Stimulated activated CD4-positive, alpha-beta T cell treated with anti-CD3 and anti-CD28 coated beads, Interleukin-2, amount 100 ng/mL, for 4 hours (primary cell): ENCODE data around the gene SLC18B1.

Experiments used
- DNase-seq: peaks from one replicate; pipeline ENCODE4 v3.0.0-alpha.2; 2020; ENCODE audit warnings: low read depth

Gene SLC18B1

DNA sequence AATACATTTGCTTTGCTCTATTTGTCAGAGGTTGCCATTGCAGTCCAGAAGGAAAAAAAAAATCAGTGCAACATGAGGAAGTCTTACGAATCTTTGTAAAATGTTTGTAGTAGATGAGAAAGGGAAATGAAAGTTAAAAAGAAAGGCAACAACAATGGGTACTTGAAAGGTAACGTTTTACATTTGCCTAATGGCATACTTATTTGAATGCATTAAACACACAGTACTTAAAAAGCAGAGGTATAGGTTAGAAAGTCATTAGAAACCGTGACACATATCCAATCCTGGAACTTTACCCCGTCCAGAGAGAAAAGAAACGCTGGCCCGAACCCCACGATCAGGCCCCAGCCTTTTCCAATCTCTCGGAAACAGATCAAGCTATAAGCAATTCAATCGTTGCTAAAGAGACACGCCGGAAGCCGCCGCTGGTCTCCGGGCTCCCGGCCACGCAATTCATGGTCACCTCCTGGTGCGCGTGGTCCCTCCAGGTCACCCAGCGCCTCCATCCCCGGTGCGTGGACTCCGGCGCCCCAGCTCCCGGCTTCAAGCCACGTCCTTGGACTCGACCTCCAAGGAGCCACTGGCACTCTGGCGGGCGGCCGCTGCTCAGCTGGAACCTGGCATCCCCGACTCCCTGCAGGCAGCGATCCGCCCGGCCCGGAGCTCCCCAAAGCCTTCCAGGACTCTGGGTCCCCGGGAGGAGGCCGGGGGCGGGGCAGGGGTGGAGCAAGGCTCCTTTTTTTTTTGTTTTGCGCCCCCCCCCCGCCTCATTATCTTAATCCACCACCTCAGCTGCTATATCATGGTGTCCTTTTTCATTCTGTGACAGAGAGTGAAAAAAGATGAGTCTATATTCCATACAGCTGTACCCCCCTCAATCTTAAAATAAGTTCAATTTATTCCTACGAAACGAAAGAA is at the start of gene SLC18B1:
Gene SLC18B1, minus strand, starts transcription at position 687 of the 918 bp plus-strand sequence. Its CDS starts 181 bp downstream, at position 506.
- DNase-seq = peak; percentile 37

- DNase-seq = no peak
These were observed 45.0 kb upstream of the SLC18B1 start for GRCh38 chr6:132843316-132844035.

DNA sequence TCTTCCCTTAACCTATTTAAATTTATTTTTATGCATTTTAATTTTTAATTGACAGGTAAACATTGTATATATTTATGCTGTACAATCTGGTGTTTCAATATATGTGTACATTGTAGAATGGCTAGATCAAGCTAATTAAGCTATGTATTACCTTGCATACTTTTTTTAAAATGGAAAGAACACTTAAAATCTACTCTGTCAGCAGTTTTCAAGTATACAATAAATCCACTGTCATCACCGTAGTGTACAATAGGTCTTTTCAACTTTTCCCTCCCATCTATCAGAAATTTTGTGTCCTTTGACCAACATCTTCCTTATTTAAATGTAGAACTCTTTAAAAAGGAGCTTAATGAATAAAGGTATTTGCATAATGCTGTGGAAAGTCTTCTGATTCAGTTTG is 43.5 kb upstream of the SLC18B1 start:
- DNase-seq = no peak

DNA sequence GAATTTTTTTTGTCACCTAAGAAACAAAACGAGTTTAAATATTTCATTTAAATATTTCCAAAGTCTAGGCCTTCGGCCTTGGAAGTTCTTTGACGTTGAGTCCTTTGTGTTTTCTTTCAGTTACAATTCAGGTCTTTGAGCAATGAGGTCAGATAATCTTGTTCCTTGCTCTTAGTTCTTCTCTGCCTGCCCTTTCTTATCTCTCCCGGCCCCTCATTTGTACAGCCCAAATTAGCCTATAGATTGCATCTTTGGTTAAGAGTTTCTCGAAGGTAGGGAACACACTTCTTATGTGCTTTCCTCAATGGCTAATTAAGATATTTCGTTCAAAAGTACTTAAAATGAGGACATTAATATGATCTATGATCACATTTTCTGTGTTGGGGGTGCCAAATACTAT is 34.5 kb upstream of the SLC18B1 start:
- no peak for DNase-seq

DNA sequence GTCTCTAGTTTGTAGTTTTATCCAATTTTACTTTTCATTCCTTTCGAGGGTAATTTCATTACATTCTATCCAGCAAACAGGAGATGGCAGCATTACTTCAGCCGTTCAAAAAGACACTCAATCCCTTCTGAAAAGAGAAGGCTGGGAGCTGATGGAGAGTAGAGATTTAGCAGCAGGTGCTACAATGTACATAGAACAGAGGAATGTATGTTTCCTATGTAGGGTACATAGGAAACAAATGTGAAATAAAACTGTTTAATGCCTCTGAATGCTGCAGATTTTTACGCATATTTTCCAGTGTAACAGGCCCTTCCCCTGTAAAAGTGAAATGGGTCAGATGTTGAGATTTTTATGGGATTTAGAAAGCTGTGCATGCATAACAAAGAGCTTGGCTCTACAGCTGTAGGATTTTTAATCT is 31.9 kb upstream of the SLC18B1 start:
- DNase-seq = no peak

DNA sequence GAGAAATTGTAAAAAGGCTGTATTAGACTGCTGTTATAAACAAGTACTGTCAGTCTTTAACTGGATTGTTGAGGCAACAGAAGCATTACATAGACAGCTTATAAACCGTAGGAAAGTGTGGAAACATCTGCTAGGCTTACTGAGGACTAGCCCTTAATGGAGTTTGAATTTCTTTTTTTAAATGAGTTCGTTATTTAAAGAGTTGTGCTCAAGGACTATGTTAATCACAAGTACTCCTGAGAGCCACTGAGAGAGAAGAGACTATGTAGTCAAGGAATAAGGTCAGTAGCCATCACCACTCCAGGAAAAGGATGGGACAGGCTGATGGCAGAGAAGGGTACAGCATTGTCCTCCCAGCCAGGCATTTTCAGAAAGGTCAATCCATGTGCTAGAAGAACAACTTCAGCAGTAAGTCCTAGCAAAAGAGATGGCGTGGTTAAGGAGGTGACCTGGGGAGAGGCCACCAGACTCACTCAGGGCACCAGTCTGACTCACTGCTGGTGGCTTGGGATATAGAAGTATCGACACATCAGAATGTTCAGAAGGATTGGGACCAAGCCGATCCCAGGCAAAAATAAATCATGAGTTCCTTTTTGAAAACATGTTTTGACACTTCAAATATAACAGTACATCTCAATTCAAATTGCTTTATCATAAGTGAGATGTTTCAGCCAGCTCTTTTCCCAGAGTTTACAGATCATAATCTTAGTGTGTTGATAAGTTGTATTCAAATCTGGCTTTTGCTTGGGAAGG is 22.4 kb upstream of the SLC18B1 start:
- DNase-seq = no peak

DNA sequence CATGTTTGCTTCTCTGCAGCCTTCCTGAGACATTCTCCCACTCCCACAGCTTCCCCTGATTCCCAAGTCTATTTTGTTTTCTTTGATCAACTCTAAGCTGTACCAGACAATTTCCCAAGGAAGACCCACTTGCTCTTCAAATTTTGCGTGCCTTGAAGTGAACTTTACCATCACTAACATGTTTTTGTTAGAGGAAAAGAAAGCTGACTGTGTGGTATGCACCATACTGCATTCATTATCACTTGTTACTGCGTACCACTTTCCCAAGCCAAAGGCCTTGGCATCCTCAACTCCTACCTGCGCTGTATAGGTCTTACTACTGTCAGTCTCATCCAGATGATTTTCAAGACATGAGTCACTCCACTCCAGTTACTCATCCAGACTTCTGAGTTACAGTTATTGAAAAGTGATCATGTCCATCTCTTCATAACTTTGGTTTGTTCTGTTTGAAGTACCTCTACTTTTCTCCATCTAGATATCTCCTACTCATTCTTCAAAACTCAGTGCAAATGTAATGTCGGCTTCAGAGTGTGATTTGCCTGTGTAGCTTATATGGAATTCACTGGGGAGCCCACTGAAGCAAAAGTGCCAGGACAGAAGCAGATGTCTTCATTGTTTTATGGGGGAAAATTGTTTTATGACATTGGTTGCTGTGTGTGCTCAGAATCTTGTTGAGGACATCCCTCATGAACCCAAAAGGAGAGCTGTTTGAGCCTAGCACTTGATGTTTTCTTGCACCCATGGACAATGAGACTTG is 21.1 kb upstream of the SLC18B1 start:
- DNase-seq = no peak

DNA sequence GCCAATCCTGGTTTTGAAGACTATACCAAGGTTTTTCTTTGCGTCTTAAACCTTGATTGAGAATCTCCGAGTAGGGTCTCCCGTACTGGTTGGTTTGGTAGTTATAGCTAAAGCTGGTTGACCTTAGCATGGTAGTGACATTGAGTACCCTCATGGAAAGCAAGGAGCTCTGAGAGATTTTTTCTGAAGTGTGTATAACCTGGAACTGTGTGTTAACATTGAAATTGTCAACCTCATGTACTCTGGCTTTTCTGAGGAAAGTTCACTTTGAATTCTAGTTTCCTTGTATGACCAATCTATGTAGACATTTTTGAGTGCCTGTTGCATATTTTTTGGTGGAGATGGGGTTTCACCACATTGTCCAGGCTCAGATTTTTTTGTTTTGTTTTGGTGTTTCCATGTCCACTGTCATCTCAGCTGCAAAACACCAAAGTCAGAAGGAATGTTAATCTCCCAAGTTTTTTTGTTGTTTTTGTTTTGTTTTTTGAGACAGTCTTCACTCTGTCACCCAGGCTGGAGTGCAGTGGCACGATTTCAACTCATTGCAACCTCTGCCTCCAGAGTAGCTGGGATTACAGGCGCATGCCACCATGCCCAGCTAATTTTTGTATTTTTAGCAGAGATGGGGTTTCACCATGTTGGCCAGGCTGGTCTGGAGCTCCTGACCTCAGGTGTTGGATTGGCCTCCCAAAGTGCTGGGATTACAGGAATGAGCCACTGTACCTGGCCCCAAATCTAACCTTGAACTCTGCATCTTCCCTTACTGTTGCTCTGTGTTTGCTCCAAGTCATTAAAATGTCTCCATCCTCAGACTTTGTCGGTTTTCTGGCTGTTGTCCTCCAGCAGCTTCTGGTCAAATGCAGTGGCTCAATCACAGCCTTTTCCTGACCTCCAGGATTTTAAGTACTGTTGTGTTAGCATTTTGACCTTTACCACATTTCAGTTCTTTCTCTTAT is 20.2 kb upstream of the SLC18B1 start:
- DNase-seq = no peak

DNA sequence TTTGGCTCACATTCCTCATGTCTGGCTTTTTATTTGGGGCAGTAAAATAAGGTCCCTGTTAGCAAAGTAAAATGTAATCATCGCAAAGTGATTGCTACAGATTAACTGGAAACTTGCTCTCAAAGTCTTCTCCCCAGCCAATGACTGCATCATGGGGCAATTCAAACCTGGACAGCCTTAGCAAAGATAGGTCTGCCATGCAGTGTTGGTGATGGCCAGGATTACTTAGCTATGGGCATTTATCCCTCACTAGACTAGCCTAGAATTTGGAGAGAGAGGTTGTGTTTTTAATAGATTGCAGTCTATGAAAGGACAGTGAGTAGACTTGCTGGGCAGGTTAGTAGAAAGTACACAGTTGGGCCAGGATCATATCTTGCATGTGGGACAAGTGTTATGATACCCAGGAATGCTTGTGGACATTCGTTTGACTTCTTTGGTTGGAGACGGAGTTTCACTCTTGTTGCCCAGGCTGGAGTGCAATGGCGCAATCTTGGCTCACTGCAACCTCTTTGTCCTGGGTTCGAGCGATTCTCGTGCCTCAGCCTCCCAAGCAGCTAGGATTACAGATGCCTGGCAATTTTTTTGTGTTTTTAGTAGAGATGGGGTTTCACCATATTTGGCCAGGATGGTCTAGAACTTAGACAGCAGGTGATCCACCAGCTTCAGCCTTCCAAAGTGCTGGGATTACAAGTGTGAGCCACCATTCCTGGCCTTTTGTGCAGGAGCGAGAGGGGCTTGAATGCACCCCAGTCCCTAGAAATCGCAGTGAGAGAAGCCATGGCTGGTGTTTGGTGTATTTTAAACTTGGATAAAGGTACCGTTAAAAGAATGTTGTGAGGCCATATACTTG is 19.3 kb upstream of the SLC18B1 start:
- DNase-seq = no peak

DNA sequence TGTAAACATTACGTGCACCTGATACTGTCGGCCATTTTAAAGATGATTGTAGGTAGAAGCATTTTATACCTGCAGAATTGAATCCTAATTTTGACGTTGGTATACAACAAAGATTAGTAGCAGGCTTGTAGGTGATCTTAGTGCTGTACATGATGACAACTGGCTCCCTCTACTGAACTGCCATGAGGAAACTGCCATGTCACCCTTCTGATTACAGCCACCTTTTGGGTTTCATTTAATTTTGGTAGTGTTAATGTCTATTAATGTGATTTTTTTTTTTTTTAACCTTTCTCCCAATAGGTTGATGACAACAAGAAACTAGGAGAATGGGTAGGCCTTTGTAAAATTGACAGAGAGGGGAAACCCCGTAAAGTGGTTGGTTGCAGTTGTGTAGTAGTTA is 18.2 kb upstream of the SLC18B1 start:
- no peak for DNase-seq

DNA sequence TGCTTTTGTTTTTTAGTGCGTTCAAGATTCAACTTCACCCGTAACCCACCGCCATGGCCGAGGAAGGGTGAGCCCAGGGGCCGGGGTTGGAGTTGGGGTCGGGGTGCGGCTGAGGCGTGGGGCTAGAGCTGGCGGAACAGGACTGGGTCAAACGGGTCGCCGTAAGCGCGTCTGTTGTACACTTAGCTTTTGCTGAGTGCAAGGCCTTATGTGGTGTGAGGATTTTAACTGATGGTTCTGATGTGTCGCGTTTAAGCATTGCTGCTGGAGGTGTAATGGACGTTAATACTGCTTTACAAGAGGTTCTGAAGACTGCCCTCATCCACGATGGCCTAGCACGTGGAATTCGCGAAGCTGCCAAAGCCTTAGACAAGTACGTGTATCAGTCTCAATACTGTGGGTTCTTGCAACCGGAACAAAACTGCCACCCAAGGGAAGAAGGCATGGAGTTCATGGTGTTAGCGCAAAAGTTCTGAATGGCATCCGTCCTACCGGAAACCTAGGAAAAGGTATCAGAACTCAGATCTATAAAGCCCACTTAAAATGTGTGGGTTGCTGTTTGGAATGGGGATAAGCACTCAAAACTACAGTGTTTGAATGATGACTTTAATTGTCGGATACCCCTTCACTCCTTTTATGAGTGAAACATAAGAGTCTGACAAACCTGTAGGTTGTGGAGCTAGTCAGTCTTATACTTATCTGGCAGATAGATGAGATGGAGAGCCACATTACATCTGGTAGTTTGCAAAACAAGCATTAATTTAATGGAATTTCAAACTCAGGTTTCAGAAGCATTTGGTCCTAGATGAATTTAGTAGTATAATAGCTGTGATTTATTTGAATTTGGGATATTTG is 16.5 kb upstream of the SLC18B1 start:
- DNase-seq = peak; percentile 13

DNA sequence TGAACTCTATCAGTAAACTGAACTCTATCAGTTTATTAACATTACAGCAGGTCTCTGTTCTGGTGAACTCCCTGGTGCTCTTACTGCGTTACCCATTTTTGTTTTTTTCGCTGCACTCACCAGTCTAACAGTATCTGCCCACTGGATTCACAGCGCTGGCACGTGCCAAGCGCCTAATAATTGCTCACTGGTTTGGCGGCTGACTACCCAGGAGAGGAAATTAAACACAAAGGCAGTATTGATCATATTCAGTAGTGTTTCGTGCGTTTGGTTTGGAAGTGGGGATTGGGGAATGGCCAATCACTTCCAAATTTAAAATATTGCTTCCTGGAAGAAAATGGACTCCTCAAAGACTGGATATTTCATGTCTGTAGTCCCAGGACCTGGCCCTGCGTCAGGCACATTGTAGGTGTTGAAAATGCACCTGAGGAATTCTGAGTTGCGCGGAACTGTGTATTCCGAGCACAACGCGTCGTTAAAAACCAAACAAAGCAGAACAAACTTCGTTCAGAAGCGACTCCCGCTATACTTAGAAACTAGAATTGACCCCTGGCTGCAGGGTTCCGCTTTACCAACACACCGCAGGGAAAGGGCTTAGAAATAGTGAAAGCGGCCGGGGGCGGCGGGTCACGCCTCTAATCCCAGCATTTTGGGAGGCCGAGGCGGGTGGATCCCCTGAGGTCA is 14.9 kb upstream of the SLC18B1 start:
- DNase-seq = peak; percentile 28

DNA sequence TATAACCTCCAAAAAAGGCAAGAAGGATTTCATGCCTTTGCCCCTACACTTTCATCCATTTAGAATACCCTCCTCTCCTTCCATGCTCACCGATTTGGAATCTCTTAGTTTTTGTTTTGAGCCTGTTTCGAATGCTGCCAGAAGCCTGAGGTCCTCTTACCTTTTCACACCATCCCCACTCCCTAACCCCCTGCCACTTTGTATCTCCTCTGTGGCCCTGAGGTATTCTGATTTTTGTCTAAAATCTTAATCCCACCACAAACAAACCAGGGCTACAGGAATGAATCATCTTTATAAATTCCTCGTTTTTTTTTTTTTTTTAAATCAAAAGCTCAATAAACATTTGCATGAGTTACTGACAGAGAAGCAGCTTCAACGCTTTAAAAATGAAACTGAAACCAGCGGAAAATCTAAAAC is 14.3 kb upstream of the SLC18B1 start:
- no peak for DNase-seq

DNA sequence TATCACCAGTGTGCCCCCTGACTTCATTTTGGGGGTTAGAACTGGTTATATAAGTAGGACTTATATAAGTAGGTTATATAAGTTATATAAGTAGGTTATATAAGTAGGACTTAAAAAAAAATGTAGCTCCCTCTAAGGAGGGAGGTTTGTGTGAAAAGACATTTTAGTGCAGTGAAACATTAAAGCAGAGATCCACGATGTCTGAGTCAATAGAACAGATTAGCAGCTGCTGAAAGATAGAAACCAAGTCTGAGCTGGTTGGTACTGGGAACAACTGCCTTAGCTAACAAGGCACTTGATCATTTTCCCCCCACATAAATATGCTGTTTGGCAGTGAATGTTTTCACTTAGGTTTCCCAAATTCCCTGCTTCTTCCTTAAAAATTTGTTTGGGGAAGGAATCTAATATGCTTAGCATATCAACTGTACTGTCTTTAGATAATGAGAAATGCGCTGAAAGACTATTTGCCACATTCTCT is 13.9 kb upstream of the SLC18B1 start:
- DNase-seq = no peak

GRCh38 chr6:132811276-132811675 is 12.8 kb upstream of the SLC18B1 start:
- DNase-seq = no peak

- DNase-seq = no peak
These were observed 7.1 kb upstream of the SLC18B1 start for GRCh38 chr6:132805548-132805947.

GRCh38 chr6:132804251-132804650 is 5.8 kb upstream of the SLC18B1 start:
- no peak for DNase-seq

GRCh38 chr6:132800656-132801055 is 2.2 kb upstream of the SLC18B1 start:
- DNase-seq = no peak
